ENCODE data around the gene CMTR1.

DNA sequence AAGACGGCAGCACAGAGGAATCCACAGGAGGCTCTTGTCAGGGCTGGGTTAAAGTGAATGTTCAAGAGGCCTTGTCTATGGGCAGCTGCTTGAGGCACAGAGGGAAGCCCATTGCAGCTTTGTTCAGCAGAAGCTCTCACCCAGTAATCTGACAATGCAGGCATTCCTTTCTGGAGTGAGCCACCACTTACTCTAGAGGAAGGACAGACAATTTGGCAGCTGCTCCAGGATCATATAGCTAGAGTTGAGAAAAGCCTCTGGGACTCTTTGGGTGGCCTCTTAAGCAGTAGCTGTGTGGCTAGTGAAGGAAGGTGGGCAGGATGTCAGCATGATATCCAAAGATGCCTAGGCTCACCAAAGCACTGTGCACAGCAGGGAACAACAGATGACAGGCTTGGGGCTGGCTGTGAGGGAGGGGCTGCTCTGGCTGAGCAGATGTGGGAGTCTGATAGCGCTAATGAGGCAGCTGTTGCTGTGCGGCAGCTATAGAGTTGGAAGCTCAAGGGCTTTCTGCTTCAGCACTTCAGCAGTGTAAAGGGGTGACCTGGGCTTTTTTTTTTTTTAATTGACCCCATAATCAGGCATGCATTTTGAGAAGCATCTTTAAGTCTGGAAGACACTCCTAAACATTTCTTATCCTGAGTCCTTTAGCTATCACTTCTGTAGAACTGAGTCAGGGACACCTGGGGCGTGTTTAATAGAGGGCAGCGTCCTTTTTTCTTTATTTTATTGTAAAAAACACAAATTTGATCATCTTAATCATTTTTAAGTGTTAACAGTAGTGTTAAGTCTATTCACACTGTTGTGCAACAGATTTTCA is 27.2 kb downstream of the CMTR1 start:
- TF ChIP-seq, protein P1, sequence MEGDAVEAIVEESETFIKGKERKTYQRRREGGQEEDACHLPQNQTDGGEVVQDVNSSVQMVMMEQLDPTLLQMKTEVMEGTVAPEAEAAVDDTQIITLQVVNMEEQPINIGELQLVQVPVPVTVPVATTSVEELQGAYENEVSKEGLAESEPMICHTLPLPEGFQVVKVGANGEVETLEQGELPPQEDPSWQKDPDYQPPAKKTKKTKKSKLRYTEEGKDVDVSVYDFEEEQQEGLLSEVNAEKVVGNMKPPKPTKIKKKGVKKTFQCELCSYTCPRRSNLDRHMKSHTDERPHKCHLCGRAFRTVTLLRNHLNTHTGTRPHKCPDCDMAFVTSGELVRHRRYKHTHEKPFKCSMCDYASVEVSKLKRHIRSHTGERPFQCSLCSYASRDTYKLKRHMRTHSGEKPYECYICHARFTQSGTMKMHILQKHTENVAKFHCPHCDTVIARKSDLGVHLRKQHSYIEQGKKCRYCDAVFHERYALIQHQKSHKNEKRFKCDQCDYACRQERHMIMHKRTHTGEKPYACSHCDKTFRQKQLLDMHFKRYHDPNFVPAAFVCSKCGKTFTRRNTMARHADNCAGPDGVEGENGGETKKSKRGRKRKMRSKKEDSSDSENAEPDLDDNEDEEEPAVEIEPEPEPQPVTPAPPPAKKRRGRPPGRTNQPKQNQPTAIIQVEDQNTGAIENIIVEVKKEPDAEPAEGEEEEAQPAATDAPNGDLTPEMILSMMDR (IDR thresholded peaks at IDR 0.05; ENCODE audit: low read depth, low read length, missing input control): no peak
- TF ChIP-seq GABPA (IDR thresholded peaks at IDR 0.05 in 1 of 2, conservative IDR thresholded peaks at IDR 0.05 in 1 of 2) (no peak), TAF1 (conservative IDR thresholded peaks at IDR 0.05) (no peak), JUND (IDR thresholded peaks at IDR 0.05) (no peak), RAD21 (IDR thresholded peaks at IDR 0.05) (no peak), HNF4A (conservative IDR thresholded peaks at IDR 0.05) (no peak), SP1 (IDR thresholded peaks at IDR 0.05) (no peak)
- TF ChIP-seq, protein P2, sequence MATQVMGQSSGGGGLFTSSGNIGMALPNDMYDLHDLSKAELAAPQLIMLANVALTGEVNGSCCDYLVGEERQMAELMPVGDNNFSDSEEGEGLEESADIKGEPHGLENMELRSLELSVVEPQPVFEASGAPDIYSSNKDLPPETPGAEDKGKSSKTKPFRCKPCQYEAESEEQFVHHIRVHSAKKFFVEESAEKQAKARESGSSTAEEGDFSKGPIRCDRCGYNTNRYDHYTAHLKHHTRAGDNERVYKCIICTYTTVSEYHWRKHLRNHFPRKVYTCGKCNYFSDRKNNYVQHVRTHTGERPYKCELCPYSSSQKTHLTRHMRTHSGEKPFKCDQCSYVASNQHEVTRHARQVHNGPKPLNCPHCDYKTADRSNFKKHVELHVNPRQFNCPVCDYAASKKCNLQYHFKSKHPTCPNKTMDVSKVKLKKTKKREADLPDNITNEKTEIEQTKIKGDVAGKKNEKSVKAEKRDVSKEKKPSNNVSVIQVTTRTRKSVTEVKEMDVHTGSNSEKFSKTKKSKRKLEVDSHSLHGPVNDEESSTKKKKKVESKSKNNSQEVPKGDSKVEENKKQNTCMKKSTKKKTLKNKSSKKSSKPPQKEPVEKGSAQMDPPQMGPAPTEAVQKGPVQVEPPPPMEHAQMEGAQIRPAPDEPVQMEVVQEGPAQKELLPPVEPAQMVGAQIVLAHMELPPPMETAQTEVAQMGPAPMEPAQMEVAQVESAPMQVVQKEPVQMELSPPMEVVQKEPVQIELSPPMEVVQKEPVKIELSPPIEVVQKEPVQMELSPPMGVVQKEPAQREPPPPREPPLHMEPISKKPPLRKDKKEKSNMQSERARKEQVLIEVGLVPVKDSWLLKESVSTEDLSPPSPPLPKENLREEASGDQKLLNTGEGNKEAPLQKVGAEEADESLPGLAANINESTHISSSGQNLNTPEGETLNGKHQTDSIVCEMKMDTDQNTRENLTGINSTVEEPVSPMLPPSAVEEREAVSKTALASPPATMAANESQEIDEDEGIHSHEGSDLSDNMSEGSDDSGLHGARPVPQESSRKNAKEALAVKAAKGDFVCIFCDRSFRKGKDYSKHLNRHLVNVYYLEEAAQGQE (IDR thresholded peaks at IDR 0.05): no peak
